ENCODE results near the gene ZMYND10. TPM values are rescaled to one million over a fixed set of nuclear protein-coding genes. Genes with fewer than 3 reads are reported as not detected.
A peak's percentile ranks its signal among the peaks of the same experiment; 100 is the strongest.

Gene ZMYND10
- total and polyA plus RNA-seq, 2 donors (not counting 3 experiments of a cell fraction or from before 2014, with no cell fraction given), result 0.25 to 0.38 TPM

DNA sequence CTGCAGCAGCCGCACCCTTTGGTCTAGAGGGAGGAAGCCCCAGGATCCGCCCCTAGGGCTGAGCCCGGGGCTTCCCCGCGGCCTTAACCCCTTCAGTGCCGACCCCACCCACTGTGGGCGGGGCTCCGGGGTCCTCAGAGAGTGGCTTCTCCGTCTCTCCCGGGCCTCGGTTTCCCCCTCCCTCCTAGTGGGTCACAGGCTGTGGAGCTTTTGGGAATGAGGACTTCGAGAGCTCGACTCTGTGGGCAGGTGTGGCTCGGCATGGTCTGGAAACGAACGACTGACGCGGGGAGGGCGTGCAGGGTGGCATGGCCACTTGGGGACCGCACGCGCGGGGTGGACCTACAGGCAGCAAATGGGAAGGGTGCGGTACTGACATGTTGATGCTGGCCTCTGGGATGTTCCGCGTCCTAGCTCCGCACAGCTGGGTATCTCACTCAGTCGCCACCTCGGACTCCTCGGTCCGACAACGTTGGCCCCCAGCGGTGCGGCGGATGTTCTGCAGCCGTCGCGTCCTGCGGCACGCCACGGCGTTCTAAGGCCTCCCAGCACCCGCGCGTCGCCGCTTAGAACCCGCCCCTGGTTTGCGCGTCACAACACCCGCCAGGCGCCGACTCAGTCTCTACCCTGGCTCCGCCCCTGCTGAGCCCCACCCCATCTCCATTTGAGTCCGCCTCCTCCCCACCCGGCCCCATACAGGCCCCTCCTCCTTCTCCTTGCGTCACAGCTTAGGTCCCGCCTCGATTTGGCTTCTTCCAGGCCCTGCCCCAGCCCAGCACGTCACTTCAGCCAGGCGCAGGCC is 46.5 kb downstream of the ZMYND10 start, which contains the start of the genes HYAL3 and NAA80:
HYAL3 (minus strand) TSS at position 570 of the 802 bp plus-strand sequence. CDS start 3,803 bp downstream, outside the sequence.
NAA80 (minus strand) TSS at position 570 of the 802 bp plus-strand sequence. CDS start 1,942 bp downstream, outside the sequence.
- H4K20me1 ChIP-seq (replicated peaks; ENCODE audit: control insufficient read depth, extremely low read depth, insufficient read depth, low read length), result no peaks in the 10 kb centered on the region
- H3K4me2 ChIP-seq (ENCODE audit: insufficient read depth, low read length), result peak within 1 kb of the TSS; percentile 79
- H3K27ac ChIP-seq (ENCODE audit: insufficient read depth, low read depth, low read length), result peak within 1 kb of the TSS; percentile 70
- dilution Hi-C loops (cut with MboI; ENCODE audit: extremely low pct_ligation_motif_present, low sequenced_read_pairs) (no loop called here), intact Hi-C loops (cut with micrococcal nuclease) (loop anchor here (1.0 to 2.0 kb wide), 4 partner anchors 24 to 60 kb away; partner anchors contain the start of gene TMEM115)
- TF ChIP-seq MYC (IDR thresholded peaks at IDR 0.05; ENCODE audit: low read depth, low read length), result no peak
- TF ChIP-seq POLR2A (IDR thresholded peaks at IDR 0.05; ENCODE audit: low read depth, low read length), result peak; percentile 97
- peak; percentile 92 for TF ChIP-seq POLR2AphosphoS5 (IDR thresholded peaks at IDR 0.05; ENCODE audit: insufficient read depth, low read depth, low read length)
- TF ChIP-seq CTCF (IDR thresholded peaks at IDR 0.05; ENCODE audit: extremely low read depth in 1 of 2, insufficient read depth in 1 of 2, low read depth in 1 of 2, low read length in 2 of 2), result peak in 1 of 2 donors; percentile 39
- peak; percentile 70 for TF ChIP-seq MAX (IDR thresholded peaks at IDR 0.05; ENCODE audit: insufficient read depth, insufficient read length)
- no peaks in the 10 kb centered on the region for H3K36me3 ChIP-seq (ENCODE audit: control insufficient read depth in 2 of 2, extremely low read depth in 1 of 2, insufficient read depth in 2 of 2, low read length in 2 of 2)
- FAIRE-seq (peak; percentile 100), DNase-seq (ENCODE audit: low read depth, low spot score) (peak; percentile 100)
- peak within 1 kb of the TSS; percentile 79 for H2AFZ ChIP-seq (ENCODE audit: low read depth, low read length)
- no peaks in the 10 kb centered on the region for H3K9me1 ChIP-seq (replicated peaks; ENCODE audit: control insufficient read depth, extremely low read depth, insufficient read depth, low read length)
- peak within 1 kb of the TSS; percentile 75 for H3K9ac ChIP-seq (replicated peaks; ENCODE audit: extremely low read depth, insufficient read depth, low read length)
- ChIA-PET POLR2A (interaction anchor here (1.0 to 1.5 kb wide), 5 partner anchors 16 to 64 kb away, joined by 3 to 5 read pairs (median 3); no protein-coding TSS in a partner anchor), CTCF (interaction anchor here (0.9 to 2.6 kb wide), 6 partner anchors 19 to 73 kb away, joined by 3 to 36 read pairs (median 4); partner anchors contain the start of genes HYAL2 and TUSC2)
- no TSS peak for BruUV-seq (replicated peaks)
- H3K4me3 ChIP-seq (replicated peaks in 1 of 3; ENCODE audit: insufficient read depth in 1 of 3, low read depth in 1 of 3, low read length in 3 of 3), result peak within 1 kb of the TSS; percentile 51 to 69 (median 64)
- H3K27me3 ChIP-seq (ENCODE audit: control insufficient read depth in 2 of 2, insufficient read depth in 2 of 2, low read length in 2 of 2), result no peaks in the 10 kb centered on the region
- H3K4me1 ChIP-seq (ENCODE audit: control insufficient read depth, extremely low read depth, insufficient read depth, low read length), result peaks cover 25% of the 10 kb centered on the region
- H3K9me3 ChIP-seq (replicated peaks; ENCODE audit: control insufficient read depth, insufficient read depth, low read length), result no peaks in the 10 kb centered on the region
- H3K79me2 ChIP-seq (ENCODE audit: control insufficient read depth, insufficient read depth, low read length), result no peaks in the 10 kb centered on the region

All from endothelial cell of umbilical vein (primary cell).